Esophagus squamous epithelium (tissue), 4 donors: ENCODE results near the gene DTX3.

Experiments
- POLR2A ChIP-seq, 4 donors: fragments of 450-650 bp; IDR thresholded peaks; one replicate each; pipeline ENCODE4 v1.6.1; 2017; ENCODE audit warnings: antibody characterized with exemption in 4 of 4, mild to moderate bottlenecking in 4 of 4, moderate library complexity in 3 of 4
- TF ChIP-seq, protein P1 (sequence below), 6 experiments: fragments of 450-650 bp in 4 of 6; fragments of 200-600 bp in 2 of 6; sonication (generic) in 2 of 6; IDR thresholded peaks; one replicate each; pipeline ENCODE4 v1.5.1; 2016 to 2019; ENCODE audit warnings: antibody characterized with exemption in 6 of 6, mild to moderate bottlenecking in 4 of 6, moderate library complexity in 4 of 6

DNA sequence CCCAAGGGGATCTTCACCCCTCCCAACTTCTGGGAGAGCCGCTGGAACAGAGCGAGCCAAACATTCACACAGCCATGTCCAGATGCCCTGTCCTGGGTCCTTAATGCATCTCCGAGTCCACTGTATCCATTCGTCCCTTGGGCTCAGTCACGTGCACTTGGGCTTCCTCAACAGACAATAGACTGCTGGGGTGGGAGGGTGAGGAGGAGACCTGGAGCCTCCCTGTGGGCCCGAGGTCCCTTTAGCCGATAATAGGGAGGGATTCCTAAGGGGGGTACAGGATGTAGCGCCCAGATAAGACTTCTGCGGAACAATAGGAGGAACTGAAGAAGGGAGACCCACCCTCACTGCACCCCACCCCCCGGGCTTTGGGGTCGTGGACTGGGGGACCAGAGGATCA is 13.3 kb downstream of the DTX3 start:
- TF ChIP-seq, protein P1, sequence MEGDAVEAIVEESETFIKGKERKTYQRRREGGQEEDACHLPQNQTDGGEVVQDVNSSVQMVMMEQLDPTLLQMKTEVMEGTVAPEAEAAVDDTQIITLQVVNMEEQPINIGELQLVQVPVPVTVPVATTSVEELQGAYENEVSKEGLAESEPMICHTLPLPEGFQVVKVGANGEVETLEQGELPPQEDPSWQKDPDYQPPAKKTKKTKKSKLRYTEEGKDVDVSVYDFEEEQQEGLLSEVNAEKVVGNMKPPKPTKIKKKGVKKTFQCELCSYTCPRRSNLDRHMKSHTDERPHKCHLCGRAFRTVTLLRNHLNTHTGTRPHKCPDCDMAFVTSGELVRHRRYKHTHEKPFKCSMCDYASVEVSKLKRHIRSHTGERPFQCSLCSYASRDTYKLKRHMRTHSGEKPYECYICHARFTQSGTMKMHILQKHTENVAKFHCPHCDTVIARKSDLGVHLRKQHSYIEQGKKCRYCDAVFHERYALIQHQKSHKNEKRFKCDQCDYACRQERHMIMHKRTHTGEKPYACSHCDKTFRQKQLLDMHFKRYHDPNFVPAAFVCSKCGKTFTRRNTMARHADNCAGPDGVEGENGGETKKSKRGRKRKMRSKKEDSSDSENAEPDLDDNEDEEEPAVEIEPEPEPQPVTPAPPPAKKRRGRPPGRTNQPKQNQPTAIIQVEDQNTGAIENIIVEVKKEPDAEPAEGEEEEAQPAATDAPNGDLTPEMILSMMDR (IDR thresholded peaks at IDR 0.05): no peak
- no peak for TF ChIP-seq POLR2A (IDR thresholded peaks at IDR 0.05)
